Endothelial cell of umbilical vein (primary cell): ENCODE measurements around the gene PID1. TPM values are rescaled to one million over a fixed set of nuclear protein-coding genes. Genes with fewer than 3 reads are reported as not detected.

ENCODE experiments used
- BruUV-seq: library from RNA; stranded (reverse); fragments of 400-500 nt; replicated peaks from 2 replicates; lab custom pipeline; 2021; lab: Mats Ljungman, UMichigan
- CTCF ChIA-PET: fragments of 300-600, 350-600 bp; sonication (Branson Sonifier 250); formaldehyde crosslinking; loops from one replicate; lab custom pipeline; 2021; ENCODE audit warnings: antibody characterized with exemption, inconsistent platforms; lab: Charles Lee
- POLR2A ChIA-PET: fragments of 300-600, 350-600 bp; sonication (Branson Sonifier 250); formaldehyde crosslinking; loops from one replicate; lab custom pipeline; 2021; ENCODE audit warnings: antibody characterized with exemption, inconsistent platforms; lab: Charles Lee
- DNase-seq: peaks from one replicate; pipeline ENCODE4 v3.0.0-alpha.2; 2011; ENCODE audit warnings: low read depth, low spot score
- FAIRE-seq: peaks from 2 replicates; lab custom pipeline; 2011; peaks lifted over from hg19 to GRCh38; lab: Jason Lieb, UNC
- H2AFZ ChIP-seq: 2 replicates; pipeline ENCODE4 v1.6.0; 2012; ENCODE audit warnings: low read depth, low read length, control low read depth, inconsistent platforms
- H3K27ac ChIP-seq: 2 replicates; pipeline ENCODE4 v1.5.1; 2011; ENCODE audit warnings: low read depth, mild to moderate bottlenecking, control low read depth, low read length, moderate library complexity; ENCODE audit not compliant: insufficient read depth
- H3K27me3 ChIP-seq, 2 experiments: 2 replicates each; pipeline versions ENCODE4 v1.6.0 to v1.6.1; 2011; ENCODE audit warnings: low read length in 2 of 2, mixed read lengths in 1 of 2; ENCODE audit not compliant: control insufficient read depth in 2 of 2, insufficient read depth in 2 of 2
- H3K36me3 ChIP-seq, 2 experiments: 2 replicates in 1 of 2; 3 replicates in 1 of 2; pipeline ENCODE4 v1.5.1; 2011; ENCODE audit warnings: low read length in 2 of 2, mild to moderate bottlenecking in 1 of 2, moderate library complexity in 1 of 2; ENCODE audit not compliant: control insufficient read depth in 2 of 2, insufficient read depth in 2 of 2; ENCODE audit errors: extremely low read depth in 1 of 2
- H3K4me1 ChIP-seq: 3 replicates; pipeline ENCODE4 v1.5.1; 2011; ENCODE audit warnings: mild to moderate bottlenecking, low read length; ENCODE audit not compliant: control insufficient read depth, insufficient read depth; ENCODE audit errors: extremely low read depth
- H3K4me2 ChIP-seq: 2 replicates; pipeline ENCODE4 v1.6.1; 2011; ENCODE audit warnings: low read length, control low read depth, mixed read lengths; ENCODE audit not compliant: insufficient read depth
- H3K4me3 ChIP-seq, 3 experiments: fragments of 200-600 bp in 1 of 3; sonication (generic), shearing (Covaris generic) in 1 of 3; replicated peaks in 1 of 3; 2 replicates each; pipeline ENCODE4 v1.5.1; 2011 to 2016; ENCODE audit warnings: control low read depth in 3 of 3, low read length in 3 of 3, mild to moderate bottlenecking in 2 of 3, inconsistent platforms in 1 of 3, low read depth in 1 of 3, moderate library complexity in 1 of 3; ENCODE audit not compliant: insufficient read depth in 1 of 3
- H3K79me2 ChIP-seq: 2 replicates; pipeline ENCODE4 v1.6.0; 2012; ENCODE audit warnings: low read length, inconsistent platforms; ENCODE audit not compliant: control insufficient read depth, insufficient read depth
- H3K9ac ChIP-seq: replicated peaks from 2 replicates; pipeline ENCODE3; 2011; ENCODE audit warnings: low read length, control low read depth; ENCODE audit not compliant: insufficient read depth; ENCODE audit errors: extremely low read depth
- H3K9me1 ChIP-seq: replicated peaks from 3 replicates; pipeline ENCODE4 v1.6.0; 2011; ENCODE audit warnings: mild to moderate bottlenecking, low read length; ENCODE audit not compliant: control insufficient read depth, insufficient read depth; ENCODE audit errors: extremely low read depth
- H3K9me3 ChIP-seq: replicated peaks from 2 replicates; pipeline ENCODE4 v1.5.1; 2012; ENCODE audit warnings: low read length, inconsistent platforms; ENCODE audit not compliant: control insufficient read depth, insufficient read depth
- H4K20me1 ChIP-seq: replicated peaks from 2 replicates; pipeline ENCODE3; 2011; ENCODE audit warnings: mild to moderate bottlenecking, low read length; ENCODE audit not compliant: control insufficient read depth, insufficient read depth; ENCODE audit errors: extremely low read depth
- EZH2 ChIP-seq: IDR thresholded peaks from 2 replicates; pipeline ENCODE4 v1.6.1; 2012; ENCODE audit warnings: borderline replicate concordance, low read depth, mild to moderate bottlenecking, moderate library complexity, low read length, inconsistent platforms; ENCODE audit not compliant: severe bottlenecking
- FOS ChIP-seq: IDR thresholded peaks from 2 replicates; pipeline ENCODE4 v1.6.1; 2011; ENCODE audit warnings: mild to moderate bottlenecking, low read length, moderate library complexity, borderline replicate concordance; ENCODE audit not compliant: insufficient read depth
- GATA2 ChIP-seq: IDR thresholded peaks from 2 replicates; pipeline ENCODE4 v1.7.0; 2011; ENCODE audit warnings: low read depth, mild to moderate bottlenecking, moderate library complexity, mixed read lengths, low read length; ENCODE audit not compliant: insufficient read length, insufficient read depth
- JUN ChIP-seq: IDR thresholded peaks from 2 replicates; pipeline ENCODE4 v1.6.1; 2011; ENCODE audit warnings: borderline replicate concordance, low read depth; ENCODE audit not compliant: insufficient read length, insufficient read depth
- MYC ChIP-seq: IDR thresholded peaks from one replicate; pipeline ENCODE4 v1.6.1; 2011; ENCODE audit warnings: mild to moderate bottlenecking, low read depth, low read length
- POLR2A ChIP-seq: IDR thresholded peaks from 2 replicates; pipeline ENCODE4 v1.6.1; 2012; ENCODE audit warnings: low read depth, mild to moderate bottlenecking, control low read depth, low read length
- POLR2AphosphoS5 ChIP-seq: IDR thresholded peaks from 2 replicates; pipeline ENCODE4 v1.6.1; 2012; ENCODE audit warnings: low read depth, mild to moderate bottlenecking, control low read depth, low read length, moderate library complexity; ENCODE audit not compliant: insufficient read depth
- dilution Hi-C: fragments of 300-500 bp; cut with MboI; formaldehyde crosslinking; loops from one replicate; pipeline ENCODE4 v1.15.0; 2019; ENCODE audit warnings: low sequenced_read_pairs; ENCODE audit not compliant: extremely low pct_ligation_motif_present
- intact Hi-C: fragments of 100-400 bp; cut with micrococcal nuclease; formaldehyde crosslinking; loops from one replicate; pipeline ENCODE4 v1.10.0; 2022
- polyA plus RNA-seq, 4 experiments: library from polyadenylated mRNA; depleted of rRNA in 3 of 4; stranded (reverse) in 3 of 4; unstranded in 1 of 4; fragments of >200 nt; gene quantifications; 2 replicates each; pipeline versions ENCODE4 v1.2.1 to v1.2.3, GENCODE V29; 2011 to 2012; ENCODE audit warnings: missing spikeins in 1 of 4
- total RNA-seq: library from RNA; stranded (reverse); gene quantifications from 2 replicates; pipeline ENCODE4 v1.2.3, GENCODE V29; 2021
- TF ChIP-seq, protein P1 (sequence below): IDR thresholded peaks from 2 replicates; pipeline ENCODE4 v1.6.1; 2011; ENCODE audit not compliant: insufficient read depth, insufficient read length
- TF ChIP-seq, protein P2 (sequence below), 2 donors: IDR thresholded peaks; 1 replicate in 1 of 2; 2 replicates in 1 of 2; pipeline ENCODE4 v1.5.1; 2011; ENCODE audit warnings: low read length in 2 of 2, mild to moderate bottlenecking in 2 of 2, moderate library complexity in 2 of 2, control low read depth in 1 of 2, inconsistent platforms in 1 of 2, low read depth in 1 of 2; ENCODE audit not compliant: insufficient read depth in 1 of 2; ENCODE audit errors: extremely low read depth in 1 of 2

Gene PID1
- total and polyA plus RNA-seq, 2 donors (not counting 3 experiments of a cell fraction or from before 2014, with no cell fraction given) = not detected

DNA sequence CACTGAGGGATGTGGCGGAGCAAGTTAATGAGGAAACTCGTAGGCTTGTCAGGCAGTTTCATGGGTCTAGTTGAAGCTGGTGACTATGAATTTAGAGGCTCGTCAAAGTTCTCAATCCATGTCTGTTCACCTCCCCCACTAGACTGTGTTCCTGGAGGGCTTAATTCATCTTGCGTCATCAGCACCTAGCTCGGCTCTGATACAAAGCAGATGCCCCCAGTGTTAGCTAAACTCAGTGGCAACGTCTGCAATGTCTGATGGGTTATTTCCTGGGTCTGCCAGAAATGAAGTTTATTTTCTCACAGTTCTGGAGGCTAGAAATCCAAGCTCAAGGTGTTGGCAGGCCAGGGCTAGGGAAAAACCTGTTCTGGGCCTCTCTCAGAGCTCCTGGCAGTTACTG is 140.6 kb downstream of the PID1 start:
- H3K27ac ChIP-seq = no peak overlapping the region
- H3K9me3 ChIP-seq = peaks cover 3% of the 10 kb centered on the region
- H3K9ac ChIP-seq = no peak overlapping the region
- DNase-seq = no peak
- CTCF ChIA-PET = no interaction called here
- H3K9me1 ChIP-seq = no peaks in the 10 kb centered on the region
- TF ChIP-seq JUN = no peak
- TF ChIP-seq GATA2 = no peak
- no peak for TF ChIP-seq POLR2A
- TF ChIP-seq EZH2 = no peak
- TF ChIP-seq, protein P1, sequence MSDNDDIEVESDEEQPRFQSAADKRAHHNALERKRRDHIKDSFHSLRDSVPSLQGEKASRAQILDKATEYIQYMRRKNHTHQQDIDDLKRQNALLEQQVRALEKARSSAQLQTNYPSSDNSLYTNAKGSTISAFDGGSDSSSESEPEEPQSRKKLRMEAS = no peak
- no peak for TF ChIP-seq POLR2AphosphoS5
- no peak for TF ChIP-seq MYC
- TF ChIP-seq FOS = no peak
- TF ChIP-seq, protein P2, sequence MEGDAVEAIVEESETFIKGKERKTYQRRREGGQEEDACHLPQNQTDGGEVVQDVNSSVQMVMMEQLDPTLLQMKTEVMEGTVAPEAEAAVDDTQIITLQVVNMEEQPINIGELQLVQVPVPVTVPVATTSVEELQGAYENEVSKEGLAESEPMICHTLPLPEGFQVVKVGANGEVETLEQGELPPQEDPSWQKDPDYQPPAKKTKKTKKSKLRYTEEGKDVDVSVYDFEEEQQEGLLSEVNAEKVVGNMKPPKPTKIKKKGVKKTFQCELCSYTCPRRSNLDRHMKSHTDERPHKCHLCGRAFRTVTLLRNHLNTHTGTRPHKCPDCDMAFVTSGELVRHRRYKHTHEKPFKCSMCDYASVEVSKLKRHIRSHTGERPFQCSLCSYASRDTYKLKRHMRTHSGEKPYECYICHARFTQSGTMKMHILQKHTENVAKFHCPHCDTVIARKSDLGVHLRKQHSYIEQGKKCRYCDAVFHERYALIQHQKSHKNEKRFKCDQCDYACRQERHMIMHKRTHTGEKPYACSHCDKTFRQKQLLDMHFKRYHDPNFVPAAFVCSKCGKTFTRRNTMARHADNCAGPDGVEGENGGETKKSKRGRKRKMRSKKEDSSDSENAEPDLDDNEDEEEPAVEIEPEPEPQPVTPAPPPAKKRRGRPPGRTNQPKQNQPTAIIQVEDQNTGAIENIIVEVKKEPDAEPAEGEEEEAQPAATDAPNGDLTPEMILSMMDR (IDR thresholded peaks at IDR 0.05; ENCODE audit: extremely low read depth in 1 of 2, insufficient read depth in 1 of 2, low read depth in 1 of 2, low read length in 2 of 2) = no peak
- H3K4me1 ChIP-seq = no peaks in the 10 kb centered on the region
- H3K36me3 ChIP-seq = no peaks in the 10 kb centered on the region
- BruUV-seq = no TSS peak
- intact Hi-C loops (no loop called here), dilution Hi-C loops (no loop called here)
- H3K27me3 ChIP-seq = no peaks in the 10 kb centered on the region
- no peaks in the 10 kb centered on the region for H3K79me2 ChIP-seq
- H3K4me3 ChIP-seq = no peak overlapping the region
- FAIRE-seq = no peak
- no peaks in the 10 kb centered on the region for H4K20me1 ChIP-seq
- POLR2A ChIA-PET = no interaction called here
- no peak overlapping the region for H3K4me2 ChIP-seq
- H2AFZ ChIP-seq = no peak overlapping the region
